Hepatocyte (in vitro differentiated cells): ENCODE data around the gene CD99L2. TPM values are rescaled to one million over a fixed set of nuclear protein-coding genes. Genes with fewer than 3 reads are reported as not detected.

Experiments used
- DNase-seq: peaks from one replicate; pipeline ENCODE4 v3.0.0-alpha.2; 2016; ENCODE audit warnings: low spot score
- H2AFZ ChIP-seq: fragments of 200-600 bp; sonication (generic); 2 replicates; pipeline ENCODE4 v1.6.0; 2016; ENCODE audit warnings: antibody characterized with exemption, mild to moderate bottlenecking
- H3K27ac ChIP-seq: fragments of 200-600 bp; sonication (generic); 2 replicates; pipeline ENCODE4 v1.5.1; 2016; ENCODE audit warnings: mild to moderate bottlenecking
- H3K27me3 ChIP-seq: fragments of 200-600 bp; sonication (generic); 2 replicates; pipeline ENCODE4 v1.6.1; 2016
- H3K36me3 ChIP-seq: fragments of 200-600 bp; sonication (generic); replicated peaks from 2 replicates; pipeline ENCODE4 v1.5.1; 2016; ENCODE audit warnings: low read depth; ENCODE audit not compliant: insufficient read depth
- H3K4me1 ChIP-seq: fragments of 200-600 bp; sonication (generic); 2 replicates; pipeline ENCODE4 v1.5.1; 2016; ENCODE audit warnings: mild to moderate bottlenecking, moderate library complexity; ENCODE audit not compliant: insufficient read depth
- H3K4me2 ChIP-seq: fragments of 200-600 bp; sonication (generic); 2 replicates; pipeline ENCODE4 v1.6.0; 2016
- H3K4me3 ChIP-seq: fragments of 200-600 bp; sonication (generic); 2 replicates; pipeline ENCODE4 v1.5.1; 2016; ENCODE audit warnings: mild to moderate bottlenecking
- H3K79me2 ChIP-seq: fragments of 200-600 bp; sonication (generic); 2 replicates; pipeline ENCODE4 v1.6.0; 2017; ENCODE audit warnings: mild to moderate bottlenecking
- H3K9me2 ChIP-seq: fragments of 200-600 bp; sonication (generic); replicated peaks from 2 replicates; pipeline ENCODE4 v1.6.0; 2017; ENCODE audit warnings: mild to moderate bottlenecking; ENCODE audit not compliant: insufficient read depth
- H3K9me3 ChIP-seq: fragments of 200-600 bp; sonication (generic); 2 replicates; pipeline ENCODE4 v1.5.1; 2016; ENCODE audit warnings: low read depth, mild to moderate bottlenecking
- H4K20me1 ChIP-seq: fragments of 200-600 bp; sonication (generic); 2 replicates; pipeline ENCODE4 v1.6.0; 2016; ENCODE audit warnings: mild to moderate bottlenecking; ENCODE audit not compliant: insufficient read depth, poor library complexity, severe bottlenecking
- EZH2 ChIP-seq: fragments of 200-600 bp; sonication (generic); IDR thresholded peaks from 2 replicates; pipeline ENCODE4 v1.6.1; 2016; ENCODE audit warnings: antibody characterized with exemption, mild to moderate bottlenecking, borderline replicate concordance
- EZH2phosphoT487 ChIP-seq: fragments of 200-600 bp; sonication (generic); IDR thresholded peaks from one replicate; pipeline ENCODE4 v1.6.1; 2018; ENCODE audit warnings: antibody characterized with exemption, mild to moderate bottlenecking, low read depth, moderate library complexity; ENCODE audit not compliant: unreplicated experiment, severe bottlenecking
- WGBS: methylation state at CpG from one replicate; pipeline ENCODE4 v1.1.6; 2016; ENCODE audit warnings: low lambda C conversion rate; ENCODE audit errors: missing lambda C conversion rate; 5-methylcytosine and 5-hydroxymethylcytosine counted together
- polyA plus RNA-seq: library from polyadenylated mRNA; unstranded; fragments of >200 nt; fragmentation: Nextera tagmentation; extraction: Ambion mirVana; gene quantifications from 2 replicates; pipeline ENCODE4 v1.2.1, GENCODE V29; 2016
- total RNA-seq: library from RNA; depleted of rRNA; stranded (reverse); fragments of >200 nt; gene quantifications from 2 replicates; pipeline ENCODE4 v1.2.3, GENCODE V29; 2014
- TF ChIP-seq, protein P1 (sequence below): fragments of 200-600 bp; sonication (generic); IDR thresholded peaks from 2 replicates; pipeline ENCODE4 v1.5.1; 2016; ENCODE audit warnings: antibody characterized with exemption, mild to moderate bottlenecking; ENCODE audit not compliant: poor library complexity

CD99L2 gene
- total and polyA plus RNA-seq, 2 experiments from 2014 or later: 32.0 to 35.1 TPM

DNA sequence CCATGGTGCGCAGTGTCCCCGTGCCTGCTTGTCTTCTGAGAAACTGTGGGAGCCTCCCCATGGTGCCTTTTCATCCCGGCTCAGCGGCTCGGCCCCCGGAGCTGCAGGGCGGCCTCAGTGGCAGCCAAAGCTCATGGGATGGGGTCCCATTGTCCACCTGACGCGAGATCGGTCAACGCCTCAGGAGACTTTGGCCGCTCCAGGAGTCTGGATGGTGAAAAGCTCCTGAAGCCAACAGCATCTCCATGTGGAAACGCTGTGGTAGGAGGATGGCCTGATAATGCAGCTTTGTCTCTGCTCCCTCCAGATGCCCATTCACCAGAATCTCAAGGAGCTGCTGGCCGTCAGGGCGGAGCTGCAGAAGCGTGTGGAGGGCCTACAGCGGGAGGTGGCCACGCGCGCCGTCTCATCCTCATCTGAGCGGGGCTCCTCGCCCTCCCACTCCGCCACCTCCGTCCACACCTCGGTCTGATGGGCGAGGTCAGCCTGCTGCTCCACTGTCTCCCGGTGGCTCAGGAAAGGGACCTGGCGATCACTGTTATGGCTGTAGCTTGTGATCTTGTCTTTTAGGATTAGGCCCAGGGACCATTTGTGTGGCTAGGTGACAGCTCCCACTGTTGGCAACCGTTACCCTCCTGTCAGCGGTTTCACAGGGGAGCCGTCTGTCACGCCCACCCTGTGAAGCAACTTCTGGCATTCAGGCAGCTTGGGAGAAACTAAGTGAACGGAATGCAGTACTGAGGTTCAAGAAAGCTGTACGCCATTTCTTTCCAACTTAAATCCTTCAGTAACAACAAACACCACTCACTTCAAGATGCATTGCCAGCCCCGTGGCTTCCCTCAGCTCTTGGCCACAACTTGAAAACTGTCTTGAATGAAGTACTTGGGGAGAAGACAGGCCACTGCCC is 136.0 kb downstream of the CD99L2 start:
- no peaks in the 10 kb centered on the region for H3K79me2 ChIP-seq
- no peak for DNase-seq
- H4K20me1 ChIP-seq: no peaks in the 10 kb centered on the region
- TF ChIP-seq EZH2phosphoT487: no peak
- no peak for TF ChIP-seq EZH2
- TF ChIP-seq, protein P1, sequence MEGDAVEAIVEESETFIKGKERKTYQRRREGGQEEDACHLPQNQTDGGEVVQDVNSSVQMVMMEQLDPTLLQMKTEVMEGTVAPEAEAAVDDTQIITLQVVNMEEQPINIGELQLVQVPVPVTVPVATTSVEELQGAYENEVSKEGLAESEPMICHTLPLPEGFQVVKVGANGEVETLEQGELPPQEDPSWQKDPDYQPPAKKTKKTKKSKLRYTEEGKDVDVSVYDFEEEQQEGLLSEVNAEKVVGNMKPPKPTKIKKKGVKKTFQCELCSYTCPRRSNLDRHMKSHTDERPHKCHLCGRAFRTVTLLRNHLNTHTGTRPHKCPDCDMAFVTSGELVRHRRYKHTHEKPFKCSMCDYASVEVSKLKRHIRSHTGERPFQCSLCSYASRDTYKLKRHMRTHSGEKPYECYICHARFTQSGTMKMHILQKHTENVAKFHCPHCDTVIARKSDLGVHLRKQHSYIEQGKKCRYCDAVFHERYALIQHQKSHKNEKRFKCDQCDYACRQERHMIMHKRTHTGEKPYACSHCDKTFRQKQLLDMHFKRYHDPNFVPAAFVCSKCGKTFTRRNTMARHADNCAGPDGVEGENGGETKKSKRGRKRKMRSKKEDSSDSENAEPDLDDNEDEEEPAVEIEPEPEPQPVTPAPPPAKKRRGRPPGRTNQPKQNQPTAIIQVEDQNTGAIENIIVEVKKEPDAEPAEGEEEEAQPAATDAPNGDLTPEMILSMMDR: no peak
- no peak overlapping the region for H2AFZ ChIP-seq
- H3K4me3 ChIP-seq: no peak overlapping the region
- no peak overlapping the region for H3K4me2 ChIP-seq
- H3K36me3 ChIP-seq: no peaks in the 10 kb centered on the region
- no peaks in the 10 kb centered on the region for H3K9me2 ChIP-seq
- 90% methylated on average over 36 of the region's 36 CpGs for WGBS
- no peaks in the 10 kb centered on the region for H3K4me1 ChIP-seq
- peak overlapping the region; percentile 7 for H3K27ac ChIP-seq
- no peaks in the 10 kb centered on the region for H3K9me3 ChIP-seq
- no peaks in the 10 kb centered on the region for H3K27me3 ChIP-seq

DNA sequence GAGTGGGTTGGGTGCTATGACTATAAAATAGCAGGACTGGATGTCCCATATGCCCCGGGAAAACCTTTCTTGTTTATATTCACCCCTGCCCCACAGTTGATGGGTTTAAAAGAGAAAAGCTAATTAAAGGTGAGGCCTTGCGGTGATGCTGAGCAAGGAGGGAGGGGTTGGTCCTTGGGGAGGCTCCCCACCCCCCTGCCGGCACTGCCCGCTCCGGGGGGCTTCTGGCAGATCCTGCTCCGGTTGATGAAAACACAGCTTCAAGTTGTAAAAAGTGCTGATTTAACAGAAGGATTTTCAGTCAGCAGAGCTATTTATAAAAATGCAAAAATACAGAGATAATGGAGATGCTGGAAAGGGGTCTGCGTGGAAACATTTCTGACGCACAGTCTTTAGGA is 136.7 kb downstream of the CD99L2 start:
- no peaks in the 10 kb centered on the region for H3K9me3 ChIP-seq
- H3K79me2 ChIP-seq: no peaks in the 10 kb centered on the region
- 77% methylated on average over 8 of the region's 8 CpGs for WGBS
- no peak overlapping the region for H2AFZ ChIP-seq
- H3K27ac ChIP-seq: no peak overlapping the region
- H3K4me1 ChIP-seq: no peaks in the 10 kb centered on the region
- no peak overlapping the region for H3K4me3 ChIP-seq
- H3K9me2 ChIP-seq: no peaks in the 10 kb centered on the region
- no peaks in the 10 kb centered on the region for H4K20me1 ChIP-seq
- H3K4me2 ChIP-seq: no peak overlapping the region
- no peaks in the 10 kb centered on the region for H3K27me3 ChIP-seq
- H3K36me3 ChIP-seq: no peaks in the 10 kb centered on the region
- no peak for DNase-seq
- TF ChIP-seq EZH2: no peak
- no peak for TF ChIP-seq EZH2phosphoT487
- TF ChIP-seq, protein P1: no peak

DNA sequence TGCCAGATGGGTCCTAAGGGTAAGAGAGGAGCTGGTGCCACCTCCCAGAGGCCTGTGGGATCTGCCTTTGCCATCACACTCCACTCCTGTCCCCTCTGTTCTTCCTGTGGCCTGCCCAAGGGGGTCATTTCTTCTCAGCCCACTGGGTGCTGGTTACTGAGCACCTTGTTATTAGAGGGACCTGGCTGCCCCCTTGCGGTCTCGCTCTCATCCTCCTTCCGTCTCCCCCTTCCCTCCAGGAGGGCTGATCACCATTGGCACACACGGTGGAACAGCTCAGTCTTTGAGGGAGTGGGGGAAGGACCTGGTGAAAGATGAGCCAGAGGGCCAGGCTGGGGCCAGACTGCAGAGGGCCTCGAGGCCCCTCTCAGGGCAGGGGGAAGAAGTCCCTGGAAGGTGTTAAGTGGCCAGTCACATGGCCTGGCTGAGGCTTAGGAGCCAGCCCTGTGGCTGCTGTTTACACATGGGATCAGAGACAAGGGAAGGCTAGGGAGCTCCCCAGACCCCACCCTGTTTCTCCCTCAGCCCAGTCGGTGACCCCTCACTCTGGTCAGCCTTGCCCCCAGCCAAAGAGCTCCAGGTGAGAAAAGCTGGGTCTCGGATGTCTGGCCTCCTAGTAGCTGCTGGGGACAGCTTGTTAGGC is 137.2 kb downstream of the CD99L2 start:
- no peak overlapping the region for H3K4me2 ChIP-seq
- 55% methylated on average over 7 of the region's 7 CpGs for WGBS
- no peaks in the 10 kb centered on the region for H3K9me3 ChIP-seq
- H3K4me3 ChIP-seq: no peak overlapping the region
- H4K20me1 ChIP-seq: no peaks in the 10 kb centered on the region
- H3K79me2 ChIP-seq: no peaks in the 10 kb centered on the region
- no peak for DNase-seq
- no peak overlapping the region for H2AFZ ChIP-seq
- no peaks in the 10 kb centered on the region for H3K27me3 ChIP-seq
- no peaks in the 10 kb centered on the region for H3K36me3 ChIP-seq
- H3K9me2 ChIP-seq: no peaks in the 10 kb centered on the region
- H3K27ac ChIP-seq: no peak overlapping the region
- TF ChIP-seq EZH2phosphoT487 (no peak), EZH2 (no peak)
- TF ChIP-seq, protein P1: no peak
- H3K4me1 ChIP-seq: no peaks in the 10 kb centered on the region
